ENCODE data around the gene ERGIC1. TPM values are rescaled to one million over a fixed set of nuclear protein-coding genes. Genes with fewer than 3 reads are reported as not detected.
A peak's percentile ranks its signal among the peaks of the same experiment; 100 is the strongest.

ERGIC1 gene
- total and polyA plus RNA-seq, 2 of the 13 experiments (the other 11 are each of a cell fraction or from before 2014, with no cell fraction given): 78.5 to 184 TPM

DNA sequence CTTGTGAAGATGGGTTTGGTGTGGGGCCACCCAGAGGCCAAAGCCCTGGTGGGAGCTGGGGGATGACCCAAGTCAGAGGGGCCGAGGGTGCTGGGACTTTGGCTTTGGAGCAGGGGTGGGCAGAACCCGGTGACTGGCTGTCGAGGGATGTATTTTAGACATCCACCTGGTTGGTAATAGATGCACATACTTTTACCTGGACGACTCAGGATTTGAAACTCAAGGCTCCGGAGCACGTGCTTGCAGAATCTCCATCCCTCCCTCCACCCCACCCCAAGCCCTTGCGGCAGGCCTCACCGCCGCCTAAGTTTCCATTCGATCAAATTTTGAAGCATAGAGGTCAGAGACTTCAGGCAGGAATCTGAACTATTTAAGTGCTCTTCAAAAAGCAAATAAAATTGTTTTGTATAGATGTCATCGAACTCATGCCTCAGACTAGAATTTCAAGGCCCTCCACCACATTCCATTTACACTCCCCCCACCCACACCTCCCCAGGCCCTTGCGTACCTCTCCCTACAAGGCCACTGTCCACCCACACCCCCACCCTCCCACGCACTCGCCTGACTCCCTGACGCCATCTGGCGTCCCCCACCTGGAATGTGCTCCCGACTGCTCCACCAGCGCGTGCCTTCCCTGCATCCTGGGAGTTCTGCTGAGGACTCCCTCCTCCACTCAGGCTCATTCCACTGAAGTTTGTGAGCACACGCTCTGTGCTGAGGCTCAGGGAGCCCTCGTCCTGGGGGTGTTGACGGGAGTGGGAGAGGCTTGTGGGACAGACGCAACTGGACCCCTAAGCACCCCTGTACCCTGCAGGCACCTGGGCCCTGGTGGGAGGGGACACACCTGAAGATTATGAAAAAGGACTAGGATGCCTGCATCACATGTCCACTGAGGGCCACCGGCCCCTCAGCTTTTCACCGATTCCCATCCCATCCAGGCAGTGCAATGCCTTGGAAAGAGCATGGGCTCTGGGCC, 68.7 kb downstream of the ERGIC1 start (continued):
- TF ChIP-seq, protein P1, sequence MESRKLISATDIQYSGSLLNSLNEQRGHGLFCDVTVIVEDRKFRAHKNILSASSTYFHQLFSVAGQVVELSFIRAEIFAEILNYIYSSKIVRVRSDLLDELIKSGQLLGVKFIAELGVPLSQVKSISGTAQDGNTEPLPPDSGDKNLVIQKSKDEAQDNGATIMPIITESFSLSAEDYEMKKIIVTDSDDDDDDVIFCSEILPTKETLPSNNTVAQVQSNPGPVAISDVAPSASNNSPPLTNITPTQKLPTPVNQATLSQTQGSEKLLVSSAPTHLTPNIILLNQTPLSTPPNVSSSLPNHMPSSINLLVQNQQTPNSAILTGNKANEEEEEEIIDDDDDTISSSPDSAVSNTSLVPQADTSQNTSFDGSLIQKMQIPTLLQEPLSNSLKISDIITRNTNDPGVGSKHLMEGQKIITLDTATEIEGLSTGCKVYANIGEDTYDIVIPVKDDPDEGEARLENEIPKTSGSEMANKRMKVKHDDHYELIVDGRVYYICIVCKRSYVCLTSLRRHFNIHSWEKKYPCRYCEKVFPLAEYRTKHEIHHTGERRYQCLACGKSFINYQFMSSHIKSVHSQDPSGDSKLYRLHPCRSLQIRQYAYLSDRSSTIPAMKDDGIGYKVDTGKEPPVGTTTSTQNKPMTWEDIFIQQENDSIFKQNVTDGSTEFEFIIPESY (CRISPR knock-in tag; IDR thresholded peaks at IDR 0.05): peak; percentile 36; the same call in 1 of the 2 replicates
- no peak for TF ChIP-seq ZNF138 (CRISPR knock-in tag; IDR thresholded peaks at IDR 0.05; ENCODE audit: low read depth)
- TF ChIP-seq, protein P2, sequence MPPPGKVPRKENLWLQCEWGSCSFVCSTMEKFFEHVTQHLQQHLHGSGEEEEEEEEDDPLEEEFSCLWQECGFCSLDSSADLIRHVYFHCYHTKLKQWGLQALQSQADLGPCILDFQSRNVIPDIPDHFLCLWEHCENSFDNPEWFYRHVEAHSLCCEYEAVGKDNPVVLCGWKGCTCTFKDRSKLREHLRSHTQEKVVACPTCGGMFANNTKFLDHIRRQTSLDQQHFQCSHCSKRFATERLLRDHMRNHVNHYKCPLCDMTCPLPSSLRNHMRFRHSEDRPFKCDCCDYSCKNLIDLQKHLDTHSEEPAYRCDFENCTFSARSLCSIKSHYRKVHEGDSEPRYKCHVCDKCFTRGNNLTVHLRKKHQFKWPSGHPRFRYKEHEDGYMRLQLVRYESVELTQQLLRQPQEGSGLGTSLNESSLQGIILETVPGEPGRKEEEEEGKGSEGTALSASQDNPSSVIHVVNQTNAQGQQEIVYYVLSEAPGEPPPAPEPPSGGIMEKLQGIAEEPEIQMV (CRISPR knock-in tag; IDR thresholded peaks at IDR 0.05; ENCODE audit: low read depth): no peak
- TF ChIP-seq, protein P3, sequence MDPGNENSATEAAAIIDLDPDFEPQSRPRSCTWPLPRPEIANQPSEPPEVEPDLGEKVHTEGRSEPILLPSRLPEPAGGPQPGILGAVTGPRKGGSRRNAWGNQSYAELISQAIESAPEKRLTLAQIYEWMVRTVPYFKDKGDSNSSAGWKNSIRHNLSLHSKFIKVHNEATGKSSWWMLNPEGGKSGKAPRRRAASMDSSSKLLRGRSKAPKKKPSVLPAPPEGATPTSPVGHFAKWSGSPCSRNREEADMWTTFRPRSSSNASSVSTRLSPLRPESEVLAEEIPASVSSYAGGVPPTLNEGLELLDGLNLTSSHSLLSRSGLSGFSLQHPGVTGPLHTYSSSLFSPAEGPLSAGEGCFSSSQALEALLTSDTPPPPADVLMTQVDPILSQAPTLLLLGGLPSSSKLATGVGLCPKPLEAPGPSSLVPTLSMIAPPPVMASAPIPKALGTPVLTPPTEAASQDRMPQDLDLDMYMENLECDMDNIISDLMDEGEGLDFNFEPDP (CRISPR knock-in tag; conservative IDR thresholded peaks at IDR 0.05): no peak
- TF ChIP-seq RBAK (CRISPR knock-in tag; IDR thresholded peaks at IDR 0.05): no peak
- TF ChIP-seq ZFY (CRISPR knock-in tag; IDR thresholded peaks at IDR 0.05): peak; percentile 52
- no peak for TF ChIP-seq TBP (CRISPR knock-in tag; IDR thresholded peaks at IDR 0.05)
- TF ChIP-seq, protein P4, sequence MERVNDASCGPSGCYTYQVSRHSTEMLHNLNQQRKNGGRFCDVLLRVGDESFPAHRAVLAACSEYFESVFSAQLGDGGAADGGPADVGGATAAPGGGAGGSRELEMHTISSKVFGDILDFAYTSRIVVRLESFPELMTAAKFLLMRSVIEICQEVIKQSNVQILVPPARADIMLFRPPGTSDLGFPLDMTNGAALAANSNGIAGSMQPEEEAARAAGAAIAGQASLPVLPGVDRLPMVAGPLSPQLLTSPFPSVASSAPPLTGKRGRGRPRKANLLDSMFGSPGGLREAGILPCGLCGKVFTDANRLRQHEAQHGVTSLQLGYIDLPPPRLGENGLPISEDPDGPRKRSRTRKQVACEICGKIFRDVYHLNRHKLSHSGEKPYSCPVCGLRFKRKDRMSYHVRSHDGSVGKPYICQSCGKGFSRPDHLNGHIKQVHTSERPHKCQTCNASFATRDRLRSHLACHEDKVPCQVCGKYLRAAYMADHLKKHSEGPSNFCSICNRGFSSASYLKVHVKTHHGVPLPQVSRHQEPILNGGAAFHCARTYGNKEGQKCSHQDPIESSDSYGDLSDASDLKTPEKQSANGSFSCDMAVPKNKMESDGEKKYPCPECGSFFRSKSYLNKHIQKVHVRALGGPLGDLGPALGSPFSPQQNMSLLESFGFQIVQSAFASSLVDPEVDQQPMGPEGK (CRISPR knock-in tag; IDR thresholded peaks at IDR 0.05): peak; percentile 95
- TF ChIP-seq, protein P5, sequence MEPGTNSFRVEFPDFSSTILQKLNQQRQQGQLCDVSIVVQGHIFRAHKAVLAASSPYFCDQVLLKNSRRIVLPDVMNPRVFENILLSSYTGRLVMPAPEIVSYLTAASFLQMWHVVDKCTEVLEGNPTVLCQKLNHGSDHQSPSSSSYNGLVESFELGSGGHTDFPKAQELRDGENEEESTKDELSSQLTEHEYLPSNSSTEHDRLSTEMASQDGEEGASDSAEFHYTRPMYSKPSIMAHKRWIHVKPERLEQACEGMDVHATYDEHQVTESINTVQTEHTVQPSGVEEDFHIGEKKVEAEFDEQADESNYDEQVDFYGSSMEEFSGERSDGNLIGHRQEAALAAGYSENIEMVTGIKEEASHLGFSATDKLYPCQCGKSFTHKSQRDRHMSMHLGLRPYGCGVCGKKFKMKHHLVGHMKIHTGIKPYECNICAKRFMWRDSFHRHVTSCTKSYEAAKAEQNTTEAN (CRISPR knock-in tag; conservative IDR thresholded peaks at IDR 0.05): peak; percentile 63
- TF ChIP-seq SETDB1 (CRISPR knock-in tag; IDR thresholded peaks at IDR 0.05; ENCODE audit: borderline replicate concordance): no peak
- TF ChIP-seq, protein P6, sequence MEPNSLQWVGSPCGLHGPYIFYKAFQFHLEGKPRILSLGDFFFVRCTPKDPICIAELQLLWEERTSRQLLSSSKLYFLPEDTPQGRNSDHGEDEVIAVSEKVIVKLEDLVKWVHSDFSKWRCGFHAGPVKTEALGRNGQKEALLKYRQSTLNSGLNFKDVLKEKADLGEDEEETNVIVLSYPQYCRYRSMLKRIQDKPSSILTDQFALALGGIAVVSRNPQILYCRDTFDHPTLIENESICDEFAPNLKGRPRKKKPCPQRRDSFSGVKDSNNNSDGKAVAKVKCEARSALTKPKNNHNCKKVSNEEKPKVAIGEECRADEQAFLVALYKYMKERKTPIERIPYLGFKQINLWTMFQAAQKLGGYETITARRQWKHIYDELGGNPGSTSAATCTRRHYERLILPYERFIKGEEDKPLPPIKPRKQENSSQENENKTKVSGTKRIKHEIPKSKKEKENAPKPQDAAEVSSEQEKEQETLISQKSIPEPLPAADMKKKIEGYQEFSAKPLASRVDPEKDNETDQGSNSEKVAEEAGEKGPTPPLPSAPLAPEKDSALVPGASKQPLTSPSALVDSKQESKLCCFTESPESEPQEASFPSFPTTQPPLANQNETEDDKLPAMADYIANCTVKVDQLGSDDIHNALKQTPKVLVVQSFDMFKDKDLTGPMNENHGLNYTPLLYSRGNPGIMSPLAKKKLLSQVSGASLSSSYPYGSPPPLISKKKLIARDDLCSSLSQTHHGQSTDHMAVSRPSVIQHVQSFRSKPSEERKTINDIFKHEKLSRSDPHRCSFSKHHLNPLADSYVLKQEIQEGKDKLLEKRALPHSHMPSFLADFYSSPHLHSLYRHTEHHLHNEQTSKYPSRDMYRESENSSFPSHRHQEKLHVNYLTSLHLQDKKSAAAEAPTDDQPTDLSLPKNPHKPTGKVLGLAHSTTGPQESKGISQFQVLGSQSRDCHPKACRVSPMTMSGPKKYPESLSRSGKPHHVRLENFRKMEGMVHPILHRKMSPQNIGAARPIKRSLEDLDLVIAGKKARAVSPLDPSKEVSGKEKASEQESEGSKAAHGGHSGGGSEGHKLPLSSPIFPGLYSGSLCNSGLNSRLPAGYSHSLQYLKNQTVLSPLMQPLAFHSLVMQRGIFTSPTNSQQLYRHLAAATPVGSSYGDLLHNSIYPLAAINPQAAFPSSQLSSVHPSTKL (CRISPR knock-in tag; IDR thresholded peaks at IDR 0.05): peak; percentile 97
- no peak for TF ChIP-seq ZFP41 (CRISPR knock-in tag; IDR thresholded peaks at IDR 0.05; ENCODE audit: borderline replicate concordance)
- no peak for TF ChIP-seq XBP1 (CRISPR knock-in tag; IDR thresholded peaks at IDR 0.05)
